OCI-LY1 (cell line): ENCODE data around the gene GLT8D2.
"Not testable (repeated sequence)": the region's sequence is repeated elsewhere in the genome, so short reads cannot be mapped to it uniquely, and the experiment has no call there.

Source experiments
- H2AFZ ChIP-seq: fragments of 200-600 bp; sonication (generic), shearing (Covaris generic); 2 replicates; pipeline ENCODE4 v1.6.0; 2014; ENCODE audit warnings: antibody characterized with exemption, mild to moderate bottlenecking, low read length
- H3F3A ChIP-seq: fragments of 200-600 bp; sonication (generic), shearing (Covaris generic); 2 replicates; pipeline ENCODE4 v1.6.0; 2014; ENCODE audit warnings: mild to moderate bottlenecking, antibody characterized with exemption, low read length, moderate library complexity; ENCODE audit not compliant: insufficient read depth
- H3K27ac ChIP-seq: fragments of 200-600 bp; sonication (generic); 2 replicates; pipeline ENCODE4 v1.5.1; 2014; ENCODE audit warnings: low read length, mixed run types, mild to moderate bottlenecking, low read depth; ENCODE audit not compliant: poor library complexity, severe bottlenecking
- H3K27me3 ChIP-seq: fragments of 200-600 bp; sonication (generic); 2 replicates; pipeline ENCODE4 v1.6.0; 2014; ENCODE audit warnings: antibody characterized with exemption, mild to moderate bottlenecking, low read length, moderate library complexity; ENCODE audit not compliant: insufficient read depth
- H3K36me3 ChIP-seq: fragments of 200-600 bp; sonication (generic); 2 replicates; pipeline ENCODE4 v1.6.1; 2014; ENCODE audit warnings: mild to moderate bottlenecking, antibody characterized with exemption, low read length, moderate library complexity, mixed read lengths; ENCODE audit not compliant: insufficient read depth
- H3K4me1 ChIP-seq: fragments of 200-600 bp; sonication (generic); 2 replicates; pipeline ENCODE4 v1.5.1; 2014; ENCODE audit warnings: mild to moderate bottlenecking, low read length, moderate library complexity; ENCODE audit not compliant: insufficient read depth, severe bottlenecking
- H3K4me2 ChIP-seq: fragments of 200-600 bp; sonication (generic), shearing (Covaris generic); 2 replicates; pipeline ENCODE4 v1.6.1; 2014; ENCODE audit warnings: low read length
- H3K4me3 ChIP-seq: fragments of 200-600 bp; sonication (generic); 2 replicates; pipeline ENCODE4 v1.5.1; 2014; ENCODE audit warnings: low read length, low read depth, mild to moderate bottlenecking, mixed read lengths; ENCODE audit not compliant: poor library complexity, severe bottlenecking
- H3K79me2 ChIP-seq: fragments of 200-600 bp; shearing (Covaris generic); 2 replicates; pipeline ENCODE4 v1.6.1; 2016; ENCODE audit warnings: mixed run types, low read length, mixed read lengths; ENCODE audit not compliant: insufficient read depth
- H3K9ac ChIP-seq: fragments of 200-600 bp; sonication (generic), shearing (Covaris generic); 2 replicates; pipeline ENCODE4 v1.6.1; 2014; ENCODE audit warnings: mild to moderate bottlenecking, low read length, mixed read lengths
- H3K9me2 ChIP-seq: fragments of 200-600 bp; sonication (generic), shearing (Covaris generic); 2 replicates; pipeline ENCODE4 v1.6.1; 2014; ENCODE audit warnings: low read depth, mild to moderate bottlenecking, low read length, mixed read lengths
- H3K9me3 ChIP-seq: fragments of 200-600 bp; shearing (Covaris generic); 2 replicates; pipeline ENCODE4 v1.6.1; 2014; ENCODE audit warnings: low read length, mixed read lengths
- H4K20me1 ChIP-seq: fragments of 200-600 bp; sonication (generic), shearing (Covaris generic); 2 replicates; pipeline ENCODE4 v1.6.0; 2016; ENCODE audit warnings: mild to moderate bottlenecking, low read length; ENCODE audit not compliant: insufficient read depth
- CTCF ChIP-seq: fragments of 200-600 bp; sonication (generic), shearing (Covaris generic); IDR thresholded peaks from 2 replicates; pipeline ENCODE4 v1.5.1; 2017; ENCODE audit warnings: mild to moderate bottlenecking, antibody characterized with exemption, low read length, moderate library complexity, mixed read lengths
- EZH2 ChIP-seq: fragments of 200-600 bp; sonication (generic), shearing (Covaris generic); IDR thresholded peaks from 2 replicates; pipeline ENCODE4 v1.8.0; 2017; ENCODE audit warnings: borderline replicate concordance, mixed run types, mild to moderate bottlenecking, antibody characterized with exemption, low read length, moderate library complexity, mixed read lengths

GLT8D2 gene

DNA sequence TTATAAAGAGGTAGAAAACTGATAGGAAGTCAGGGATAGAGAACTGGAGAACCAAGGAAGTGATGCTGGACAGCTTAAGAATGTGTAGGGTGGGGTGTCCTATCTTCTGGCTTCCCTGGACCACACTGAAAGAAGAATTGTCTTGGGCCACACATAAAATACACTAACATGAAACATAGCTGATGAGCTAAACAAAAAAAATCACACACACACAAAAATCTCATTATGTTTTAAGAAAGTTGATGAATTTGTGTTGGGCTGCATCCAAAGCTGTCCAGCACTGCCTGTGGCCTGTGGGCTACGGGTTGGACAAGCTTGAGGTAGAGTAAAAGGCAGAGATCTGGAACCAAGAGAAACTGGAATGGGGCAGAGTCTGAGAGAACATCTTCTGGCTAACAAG lies 7.4 kb downstream of the GLT8D2 start:
- no peak overlapping the region for H3K27ac ChIP-seq
- TF ChIP-seq CTCF (no peak), EZH2 (no peak)

GRCh38 chr12:104039769-104040168 lies 10.2 kb downstream of the GLT8D2 start:
- not testable (repeated sequence) for H3K4me1 ChIP-seq, H3K27ac ChIP-seq, H3K27me3 ChIP-seq, H3K9ac ChIP-seq, H3K36me3 ChIP-seq, H3K9me3 ChIP-seq, H3F3A ChIP-seq, H3K79me2 ChIP-seq, H2AFZ ChIP-seq, H3K9me2 ChIP-seq, H3K4me3 ChIP-seq, H3K4me2 ChIP-seq, H4K20me1 ChIP-seq

More for the DNA sequence above, 7.4 kb downstream of the GLT8D2 start:
- Histone ChIP-seq H3K4me2 (no peak overlapping the region), H3K9ac (no peak overlapping the region), H3K27me3 (no peaks in the 10 kb centered on the region), H3K9me2 (no peaks in the 10 kb centered on the region), H3K79me2 (no peaks in the 10 kb centered on the region), H3K4me3 (no peak overlapping the region), H4K20me1 (no peaks in the 10 kb centered on the region), H3K4me1 (no peaks in the 10 kb centered on the region), H3K9me3 (no peaks in the 10 kb centered on the region), H3K36me3 (no peaks in the 10 kb centered on the region), H2AFZ (no peak overlapping the region), H3F3A (no peaks in the 10 kb centered on the region)

DNA sequence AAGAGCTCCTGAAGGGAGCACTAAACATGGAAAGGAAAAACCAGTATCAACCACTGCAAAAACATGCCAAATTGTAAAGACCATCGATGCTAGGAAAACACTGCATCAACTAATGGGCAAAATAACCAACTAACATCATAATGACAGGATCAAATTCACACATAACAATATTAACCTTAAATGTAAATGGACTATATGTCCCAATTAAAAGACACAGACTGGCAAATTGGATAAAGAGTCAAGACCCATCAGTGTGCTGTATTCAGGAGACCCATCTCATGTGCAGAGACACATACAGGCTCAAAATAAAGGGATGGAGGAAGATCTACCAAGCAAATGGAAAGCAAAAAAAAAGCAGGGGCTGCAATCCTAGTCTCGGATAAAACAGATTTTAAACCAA lies 13.8 kb downstream of the GLT8D2 start:
- H3K4me3 ChIP-seq, H3K36me3 ChIP-seq, H2AFZ ChIP-seq, H3K9ac ChIP-seq, H3K79me2 ChIP-seq, H3K4me1 ChIP-seq, H3K4me2 ChIP-seq, H3K27me3 ChIP-seq, H3K9me2 ChIP-seq, H3K9me3 ChIP-seq, H3F3A ChIP-seq, H4K20me1 ChIP-seq, H3K27ac ChIP-seq: not testable (repeated sequence)

DNA sequence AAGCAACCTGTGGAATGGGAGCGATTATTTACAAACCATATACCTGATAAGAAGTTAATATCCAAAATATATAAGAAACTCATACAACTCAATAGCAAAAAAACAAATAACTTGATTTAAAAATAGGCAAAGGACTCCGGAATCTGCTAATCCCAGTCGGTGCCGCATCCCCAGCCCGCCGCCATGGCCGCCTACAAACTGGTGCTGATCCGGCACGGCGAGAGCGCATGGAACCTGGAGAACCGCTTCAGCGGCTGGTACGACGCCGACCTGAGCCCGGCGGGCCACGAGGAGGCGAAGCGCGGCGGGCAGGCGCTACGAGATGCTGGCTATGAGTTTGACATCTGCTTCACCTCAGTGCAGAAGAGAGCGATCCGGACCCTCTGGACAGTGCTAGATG lies 19.4 kb downstream of the GLT8D2 start:
- not testable (repeated sequence) for H3K4me2 ChIP-seq, H3K4me1 ChIP-seq, H3F3A ChIP-seq, H3K36me3 ChIP-seq, H3K27ac ChIP-seq, H3K79me2 ChIP-seq, H4K20me1 ChIP-seq, H3K9me3 ChIP-seq, H2AFZ ChIP-seq, H3K9ac ChIP-seq, H3K27me3 ChIP-seq, H3K9me2 ChIP-seq, H3K4me3 ChIP-seq
